ENCODE results near the gene HYAL2.
"Not testable (repeated sequence)": the region's sequence is repeated elsewhere in the genome, so short reads cannot be mapped to it uniquely, and the experiment has no call there.

The HYAL2 gene

DNA sequence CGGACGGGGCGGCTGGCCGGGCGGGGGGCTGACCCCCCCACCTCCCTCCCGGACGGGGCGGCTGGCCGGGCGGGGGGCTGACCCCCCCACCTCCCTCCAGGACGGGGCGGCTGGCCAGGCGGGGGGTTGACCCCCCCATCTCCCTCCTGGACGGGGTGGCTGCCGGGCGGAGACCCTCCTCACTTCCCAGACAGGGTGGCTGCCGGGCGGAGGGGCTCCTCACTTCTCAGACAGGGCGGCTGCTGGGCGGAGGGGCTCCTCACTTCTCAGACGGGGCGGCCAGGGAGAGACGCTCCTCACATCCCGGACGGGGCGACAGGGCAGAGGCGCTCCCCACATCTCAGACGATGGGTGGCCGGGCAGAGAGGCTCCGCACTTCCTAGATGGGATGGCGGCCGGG, 10.5 kb downstream of the HYAL2 start:
- not testable (repeated sequence) for DNase-seq (ENCODE audit: low spot score)

DNA sequence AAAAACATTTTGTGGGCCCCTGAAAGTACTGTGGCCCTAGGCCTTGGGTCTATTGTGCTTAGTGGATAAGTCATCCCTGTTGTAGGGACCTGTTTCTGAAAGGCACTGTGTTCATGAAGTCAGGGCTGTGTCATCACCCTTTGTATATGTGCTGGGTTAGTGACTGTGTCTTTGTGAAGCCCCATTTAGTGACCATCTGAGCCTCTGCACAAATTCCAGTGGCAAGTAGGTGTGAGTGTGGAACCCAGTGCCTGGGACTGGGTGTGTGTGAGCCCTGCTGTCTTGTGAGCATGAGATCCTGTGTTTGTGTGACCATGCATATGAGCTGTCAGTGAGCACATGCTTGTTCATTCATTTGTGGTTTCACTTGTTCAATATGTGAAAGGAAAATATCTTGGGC, 17.9 kb downstream of the HYAL2 start:
- no peak for DNase-seq (ENCODE audit: low spot score)

GRCh38 chr3:50303013-50303815, 19.3 kb downstream of the HYAL2 start, which contains the start of gene HYAL1:
Gene HYAL1, minus strand, starts transcription at chr3:50303574. Its CDS starts 618 bp downstream, at chr3:50302956.
- no peak for DNase-seq (ENCODE audit: low spot score)

DNA sequence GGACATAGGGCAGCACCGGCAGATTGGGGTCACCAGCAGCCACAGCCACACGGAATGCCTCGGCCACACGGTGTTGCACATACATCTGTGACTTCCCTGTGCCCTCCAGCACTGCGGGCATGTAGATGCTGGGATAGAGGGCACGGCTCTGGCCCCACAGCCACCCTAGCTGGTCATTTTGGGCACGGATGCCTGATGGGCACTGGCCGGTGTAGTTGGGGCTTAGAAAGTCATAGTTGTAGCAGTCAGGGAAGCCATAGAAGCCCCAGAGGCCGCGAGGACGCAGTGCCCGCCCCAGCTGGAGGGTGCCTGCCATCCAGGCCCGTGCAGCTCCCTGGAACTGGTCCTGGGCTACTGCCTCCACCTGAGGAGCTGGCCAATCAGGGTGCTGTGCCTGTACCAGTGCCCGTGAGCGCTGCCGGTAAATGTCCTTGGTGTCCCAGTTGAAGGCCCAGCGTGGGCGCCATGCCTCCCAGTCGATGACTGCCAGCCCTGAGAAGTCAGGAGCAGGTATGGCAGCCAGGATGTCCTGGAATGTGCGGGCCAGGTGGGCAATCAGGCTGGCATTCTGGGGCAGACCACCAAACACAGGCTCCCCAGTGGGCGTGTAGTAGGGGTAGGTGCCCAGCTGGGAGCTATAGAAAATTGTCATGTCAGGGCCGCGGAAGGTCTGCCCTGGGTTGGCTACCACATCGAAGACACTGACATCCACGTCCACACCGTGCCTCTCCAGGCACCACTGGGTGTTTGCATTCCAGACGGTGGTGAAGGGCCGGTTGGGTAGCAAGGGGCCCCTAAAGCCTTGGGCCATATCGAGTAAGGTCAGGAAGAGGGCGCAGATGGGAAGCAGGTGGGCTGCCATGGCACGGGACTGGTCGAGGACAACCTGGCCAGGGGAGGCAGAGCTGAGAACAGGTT, 20.2 kb downstream of the HYAL2 start:
- no peak for DNase-seq (ENCODE audit: low spot score)

DNA sequence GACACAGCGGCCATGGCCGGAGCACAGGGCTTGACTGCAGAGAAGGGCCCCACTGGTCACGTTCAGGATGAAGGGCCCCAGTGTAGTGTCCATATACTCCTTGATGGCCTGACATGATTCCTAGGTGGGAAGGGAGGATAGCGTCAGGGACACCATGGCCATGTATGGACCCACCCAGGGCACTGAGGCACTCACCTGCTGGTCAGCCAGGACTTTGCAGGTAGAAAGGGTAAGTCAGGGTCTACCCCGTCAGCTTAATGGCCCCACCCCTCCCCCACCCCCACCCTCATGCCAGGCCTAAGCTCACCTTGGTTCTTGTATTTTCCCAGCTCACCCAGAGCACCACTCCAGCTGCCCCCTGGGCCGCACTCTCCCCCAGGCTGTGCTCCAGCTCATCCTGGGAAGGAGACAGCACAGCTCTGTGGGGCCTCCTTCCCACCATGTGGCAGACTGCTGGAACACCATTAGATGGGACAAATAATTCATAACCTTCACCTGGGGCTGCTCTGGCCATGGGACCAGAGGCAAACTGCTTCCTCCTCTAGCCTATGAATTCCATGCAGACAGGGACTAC, 21.8 kb downstream of the HYAL2 start:
- no peak for DNase-seq (ENCODE audit: low spot score)

DNA sequence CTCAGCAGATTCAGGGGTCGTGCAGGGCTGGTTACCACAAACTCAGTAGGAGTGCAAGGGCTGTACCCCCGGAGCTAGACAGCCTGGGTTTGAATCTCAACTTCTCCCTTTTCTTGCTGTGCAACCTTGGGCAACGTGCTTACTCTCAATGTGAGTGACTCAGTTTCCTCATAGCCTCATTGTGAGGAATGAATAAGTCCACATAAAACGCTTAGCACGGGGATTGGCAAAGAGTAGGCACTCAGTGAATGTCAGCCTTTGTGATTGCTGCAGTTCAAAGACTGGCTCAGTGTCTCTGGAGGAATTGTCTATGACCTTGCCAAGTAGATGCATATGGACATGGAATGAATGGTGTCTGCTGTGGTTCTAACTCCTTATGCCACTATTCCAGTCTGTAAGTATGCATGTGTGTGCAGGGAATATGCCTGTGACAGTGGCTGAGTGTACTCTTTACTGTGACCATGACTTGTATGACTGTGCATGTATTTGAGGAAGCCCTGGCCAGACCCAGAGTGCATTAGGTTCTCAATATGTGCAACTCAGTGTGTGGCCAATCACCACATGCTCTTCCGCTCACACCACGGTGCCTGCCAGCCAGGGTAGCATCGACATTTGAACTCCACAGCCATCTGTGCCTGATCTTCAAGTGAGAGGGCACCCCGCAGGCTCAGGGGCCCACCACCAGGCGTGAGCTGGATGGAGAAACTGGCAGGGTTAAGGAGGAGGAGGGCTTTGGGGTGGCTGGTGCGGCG, 22.4 kb downstream of the HYAL2 start:
- DNase-seq (ENCODE audit: low spot score): peak; percentile 58

GRCh38 chr3:50299638-50299928, 23.0 kb downstream of the HYAL2 start:
- DNase-seq (ENCODE audit: low spot score): no peak

GRCh38 chr3:50298836-50299637, 23.5 kb downstream of the HYAL2 start, which contains the start of the genes HYAL3 and NAA80:
Gene HYAL3, minus strand, starts transcription at chr3:50299405. Its CDS starts 3,803 bp downstream, at chr3:50295602.
Gene NAA80, minus strand, starts transcription at chr3:50299405. Its CDS starts 1,942 bp downstream, at chr3:50297463.
- peak; percentile 100 for DNase-seq (ENCODE audit: low spot score)

DNA sequence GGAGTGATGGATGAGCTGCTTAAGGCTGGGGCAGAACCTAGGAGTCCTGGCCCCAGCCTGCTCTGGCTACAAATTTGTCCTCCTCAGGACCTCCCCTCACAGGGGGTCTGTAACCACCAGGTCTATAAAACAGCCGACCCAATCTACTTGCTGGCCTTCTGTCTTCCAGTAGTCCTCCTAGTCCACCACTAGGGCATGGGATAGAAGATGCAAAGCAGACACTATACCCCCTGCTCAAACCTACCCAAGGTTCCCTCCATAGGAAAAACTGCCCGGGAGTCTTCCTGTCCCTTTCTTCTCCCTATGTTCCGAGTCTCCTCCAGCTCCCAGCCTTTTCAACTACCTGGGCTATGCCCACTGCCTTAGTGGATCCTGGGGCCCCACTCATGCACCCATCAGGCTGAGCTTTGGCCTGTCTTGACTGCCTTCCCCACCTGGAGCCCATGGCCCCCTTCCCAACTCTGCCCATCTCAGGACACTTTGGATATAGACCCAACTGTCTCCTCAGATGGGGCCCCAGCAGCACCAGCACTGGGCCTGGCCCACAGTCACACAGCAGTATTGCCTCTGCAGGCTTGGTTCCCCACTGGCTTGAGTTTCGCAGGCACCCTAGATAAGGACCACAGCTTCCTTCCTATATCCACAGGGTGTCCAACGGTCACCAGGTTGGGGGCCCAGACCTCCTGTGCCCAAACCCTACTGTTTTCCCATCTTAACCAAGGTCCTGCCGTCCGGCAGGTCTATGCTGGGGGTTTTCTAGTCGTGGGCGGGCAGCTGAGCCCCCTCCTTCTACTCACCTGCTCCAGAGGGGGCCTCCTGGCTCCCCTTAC, 24.4 kb downstream of the HYAL2 start:
- peak; percentile 39 for DNase-seq (ENCODE audit: low spot score)

DNA sequence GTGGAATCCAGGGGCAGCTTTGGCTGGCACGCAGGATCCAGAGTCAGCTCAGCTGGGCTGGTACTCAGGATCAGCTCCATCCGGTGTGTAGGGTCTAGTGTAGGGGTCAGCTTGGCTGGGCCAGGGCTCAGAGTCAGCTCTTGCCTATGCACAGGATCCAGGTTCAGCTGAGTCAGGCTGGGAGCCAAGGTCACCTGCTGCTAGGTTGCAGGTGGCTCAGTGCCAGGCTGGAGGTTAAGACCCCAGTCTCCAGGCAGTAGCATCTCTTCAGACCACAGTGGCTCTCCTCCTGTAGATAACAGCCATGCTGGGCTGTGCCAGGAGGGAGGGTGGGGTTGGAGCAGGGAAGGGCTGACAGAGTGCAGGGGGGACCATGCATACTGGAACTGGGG, 25.2 kb downstream of the HYAL2 start:
- peak; percentile 53 for DNase-seq (ENCODE audit: low spot score)

DNA sequence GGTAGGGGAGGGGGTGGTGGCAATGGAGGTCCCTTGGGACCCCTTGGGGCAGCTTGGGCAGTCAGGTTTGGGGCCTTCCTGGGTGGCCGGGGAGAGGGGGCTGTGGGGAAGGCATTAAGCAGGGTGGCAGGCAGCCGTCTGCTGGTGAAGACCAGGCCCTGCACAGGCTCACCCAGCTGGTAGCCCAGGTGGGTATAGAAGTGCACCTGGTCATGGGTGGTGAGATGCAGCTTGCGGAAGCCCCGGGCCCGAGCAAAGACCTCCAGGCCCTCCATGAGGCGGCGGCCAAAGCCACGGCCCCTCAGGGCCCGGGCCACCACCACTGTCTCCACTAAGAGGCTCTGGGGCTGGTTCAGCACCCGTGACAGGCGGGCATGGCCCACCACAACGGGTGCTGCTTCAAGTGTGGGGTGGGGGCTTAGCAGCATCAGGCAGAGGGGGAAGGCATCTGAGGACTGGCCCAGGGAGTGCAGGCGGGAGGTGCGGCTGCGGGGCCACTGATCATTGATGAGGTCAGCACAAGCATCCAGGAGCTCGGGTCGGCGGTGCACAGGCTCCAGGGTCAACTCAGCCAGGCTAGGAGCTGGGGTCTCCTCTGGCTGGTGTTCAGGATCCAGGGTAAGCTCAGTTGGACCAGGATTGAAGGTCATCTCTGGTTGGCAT, 25.7 kb downstream of the HYAL2 start:
- DNase-seq (ENCODE audit: low spot score): no peak

DNA sequence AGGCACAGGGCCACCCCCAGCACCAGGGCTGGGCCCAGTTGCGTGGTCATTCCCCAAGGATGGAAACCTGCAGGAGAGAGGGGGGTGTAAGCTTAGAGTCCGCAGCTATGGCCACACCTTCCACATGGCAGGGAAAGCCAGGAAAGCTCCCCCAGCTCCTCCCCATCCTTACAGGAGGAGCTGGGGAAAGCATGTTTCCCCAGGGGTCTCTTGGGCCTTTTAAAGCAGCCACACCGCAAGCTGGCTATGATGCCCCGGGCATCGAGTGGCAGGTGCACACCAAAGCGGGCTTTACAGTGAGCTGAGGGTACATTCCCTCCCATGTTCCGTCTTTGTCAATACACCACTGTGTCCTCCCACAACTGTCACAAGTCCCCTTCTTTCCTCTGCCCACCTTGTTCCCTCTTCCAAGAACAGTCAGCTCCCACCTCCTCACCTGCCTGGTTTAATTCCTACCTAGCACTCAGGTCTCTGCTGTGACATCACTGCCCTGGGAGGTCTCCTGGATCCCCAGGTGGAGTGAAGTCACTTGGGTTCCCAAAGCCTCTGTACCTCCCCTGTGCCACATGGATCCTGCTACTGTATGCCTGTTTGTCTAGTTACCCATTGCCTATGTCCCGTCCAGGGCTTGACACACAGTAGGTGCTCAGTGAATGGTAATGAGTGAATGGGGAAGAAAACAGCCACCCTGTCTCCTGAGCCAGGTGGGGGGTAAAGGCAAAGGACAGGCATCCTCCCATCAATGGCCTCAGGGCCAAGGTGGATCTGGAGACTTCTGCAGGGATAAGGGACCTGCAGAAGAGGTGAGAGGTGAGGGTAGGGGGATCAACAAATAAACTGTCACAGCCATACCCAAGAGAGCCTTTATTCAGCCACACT, 26.8 kb downstream of the HYAL2 start:
- no peak for DNase-seq (ENCODE audit: low spot score)

- DNase-seq (ENCODE audit: low spot score): no peak
Observed at GRCh38 chr3:50294492-50295403, 27.8 kb downstream of the HYAL2 start.

DNA sequence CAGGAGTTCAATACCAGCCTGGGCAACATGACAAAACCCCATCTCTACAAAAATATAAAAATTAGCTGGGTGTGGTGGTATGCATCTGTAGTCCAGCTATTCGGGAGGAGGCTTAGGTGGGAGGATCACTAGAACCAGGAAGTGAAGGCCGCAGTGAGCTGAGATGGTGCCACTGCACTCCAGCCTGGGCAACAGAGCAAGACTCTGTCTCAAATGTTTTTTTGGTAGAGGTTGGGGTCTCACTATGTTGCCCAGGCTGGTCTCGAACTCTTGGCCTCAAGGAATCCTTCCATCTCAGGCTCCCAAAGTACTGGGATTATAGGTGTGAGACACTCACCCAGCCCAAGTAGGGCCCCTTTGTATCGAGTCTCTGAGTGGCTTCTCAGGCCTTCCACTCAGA, 28.5 kb downstream of the HYAL2 start:
- DNase-seq (ENCODE audit: low spot score): no peak

DNA sequence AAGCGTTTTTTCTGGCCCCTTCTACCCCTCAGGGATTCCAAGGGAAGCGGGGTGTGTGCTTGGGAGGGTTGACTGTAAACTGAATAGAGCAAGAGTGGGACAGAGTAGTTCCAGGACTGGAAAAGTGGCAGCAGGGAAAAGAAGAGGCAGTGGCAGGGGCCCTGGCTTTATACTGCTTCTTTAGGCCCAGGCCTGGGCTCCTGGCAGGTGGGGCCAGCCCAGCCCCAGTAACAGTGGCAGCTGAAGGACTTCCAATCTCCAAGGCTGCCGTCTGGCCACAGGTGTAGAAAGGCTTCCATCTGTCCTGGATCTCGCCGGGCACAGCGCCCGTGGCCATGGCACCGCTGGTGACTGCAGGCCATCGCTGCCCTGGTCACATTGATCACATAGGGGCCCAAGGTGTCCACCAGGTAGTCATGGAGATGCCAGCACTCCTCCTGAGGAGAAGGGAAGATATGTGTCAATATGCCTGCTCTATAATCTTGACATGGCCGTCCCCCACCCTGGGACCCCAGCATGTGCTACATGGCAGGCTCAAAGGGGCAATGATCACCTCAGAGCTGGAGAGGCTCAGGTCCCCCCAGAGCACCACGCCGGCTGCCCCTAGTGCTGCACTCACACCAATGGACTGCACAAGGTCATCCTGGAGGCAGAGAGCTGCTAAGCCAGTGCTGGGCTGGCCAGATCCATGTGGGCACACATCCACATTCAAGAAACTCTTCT, 29.3 kb downstream of the HYAL2 start:
- no peak for DNase-seq (ENCODE audit: low spot score)

DNA sequence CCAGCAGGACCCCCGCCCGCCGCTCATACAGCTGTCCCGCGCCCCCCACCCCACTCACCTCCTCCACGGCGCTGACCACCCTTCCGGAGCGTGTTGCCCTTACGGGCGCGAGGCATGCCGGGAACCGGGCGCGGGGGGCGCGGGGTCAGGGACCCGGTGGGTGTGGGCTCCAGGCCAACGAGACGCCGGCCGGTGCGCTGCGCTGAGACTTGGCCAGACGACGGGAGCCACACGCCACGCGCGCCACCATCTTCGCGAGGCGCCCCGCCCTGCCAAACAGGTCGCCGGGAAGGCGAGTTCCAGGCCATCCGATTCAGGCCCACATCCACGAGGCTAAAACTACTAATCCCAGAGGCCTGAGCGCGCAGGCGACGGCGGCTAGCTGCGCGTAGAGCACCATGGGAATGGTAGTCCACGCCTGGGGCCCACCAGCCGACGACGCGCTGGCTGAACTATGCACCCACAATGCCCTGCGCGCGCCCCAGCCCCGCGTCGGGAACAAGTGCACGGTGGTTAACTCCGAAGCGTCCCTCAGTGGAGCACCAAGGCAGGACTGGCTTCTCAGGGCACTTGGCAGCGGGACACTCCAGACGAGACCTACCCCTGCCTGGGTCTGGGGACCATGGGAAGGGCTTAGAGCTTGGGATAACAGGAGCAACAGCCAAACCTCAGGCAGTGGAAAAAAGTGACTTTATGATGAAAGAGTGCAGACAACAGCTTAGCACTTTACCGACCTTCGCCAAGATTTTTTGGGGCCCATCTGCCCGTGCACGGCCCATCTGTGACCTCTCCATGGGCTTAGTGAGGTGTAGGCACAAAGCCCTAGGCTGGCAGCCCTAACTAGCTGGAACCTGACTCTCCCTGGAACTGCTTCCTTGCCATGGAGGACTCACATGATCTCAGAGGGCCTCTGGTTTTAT, 30.1 kb downstream of the HYAL2 start, which contains the start of gene IFRD2:
TSS of gene IFRD2 (minus strand) at position 271 of the 920 bp plus-strand sequence. CDS start at position 116, 155 bp downstream.
- peak; percentile 97 for DNase-seq (ENCODE audit: low spot score)

Measured in hematopoietic multipotent progenitor cell treated with erythropoietin and hydrocortisone succinate and interleukin-3 and kit ligand, for 15 days (in vitro differentiated cells).